ENCODE results near the gene MBOAT2.

DNA sequence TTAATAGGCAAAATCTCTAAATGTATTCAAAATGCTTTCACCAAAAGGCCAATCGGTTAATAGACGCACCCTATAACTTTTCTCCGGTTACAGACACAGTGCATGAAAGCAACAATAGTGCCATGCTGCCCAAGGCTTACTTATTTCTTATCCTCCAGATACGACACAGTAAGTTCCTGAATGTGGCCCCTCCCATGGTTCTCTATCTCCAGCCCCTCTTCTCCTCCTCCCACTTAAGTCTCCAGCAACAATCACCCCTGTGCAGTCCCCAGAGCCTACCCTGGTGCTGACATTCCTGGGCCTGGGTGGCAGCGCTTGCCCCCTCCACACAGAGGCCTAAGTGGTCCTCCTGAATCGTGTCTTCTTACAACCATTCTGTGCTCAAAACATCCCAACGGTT lies 169.6 kb downstream of the MBOAT2 start:
- TF ChIP-seq, protein P1, sequence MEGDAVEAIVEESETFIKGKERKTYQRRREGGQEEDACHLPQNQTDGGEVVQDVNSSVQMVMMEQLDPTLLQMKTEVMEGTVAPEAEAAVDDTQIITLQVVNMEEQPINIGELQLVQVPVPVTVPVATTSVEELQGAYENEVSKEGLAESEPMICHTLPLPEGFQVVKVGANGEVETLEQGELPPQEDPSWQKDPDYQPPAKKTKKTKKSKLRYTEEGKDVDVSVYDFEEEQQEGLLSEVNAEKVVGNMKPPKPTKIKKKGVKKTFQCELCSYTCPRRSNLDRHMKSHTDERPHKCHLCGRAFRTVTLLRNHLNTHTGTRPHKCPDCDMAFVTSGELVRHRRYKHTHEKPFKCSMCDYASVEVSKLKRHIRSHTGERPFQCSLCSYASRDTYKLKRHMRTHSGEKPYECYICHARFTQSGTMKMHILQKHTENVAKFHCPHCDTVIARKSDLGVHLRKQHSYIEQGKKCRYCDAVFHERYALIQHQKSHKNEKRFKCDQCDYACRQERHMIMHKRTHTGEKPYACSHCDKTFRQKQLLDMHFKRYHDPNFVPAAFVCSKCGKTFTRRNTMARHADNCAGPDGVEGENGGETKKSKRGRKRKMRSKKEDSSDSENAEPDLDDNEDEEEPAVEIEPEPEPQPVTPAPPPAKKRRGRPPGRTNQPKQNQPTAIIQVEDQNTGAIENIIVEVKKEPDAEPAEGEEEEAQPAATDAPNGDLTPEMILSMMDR (conservative IDR thresholded peaks at IDR 0.05; ENCODE audit: low read depth, low read length): no peak
- no peak for TF ChIP-seq EZH2 (IDR thresholded peaks at IDR 0.05; ENCODE audit: borderline replicate concordance, low read depth, low read length, poor library complexity, severe bottlenecking)
